WTC11 (cell line): ENCODE results near the gene SLC30A1.

Experiments
- ATF1 ChIP-seq: sonication (generic); formaldehyde crosslinking; IDR thresholded peaks from 2 replicates; pipeline ENCODE4 v1.8.1; 2023; ENCODE audit warnings: mild to moderate bottlenecking, moderate library complexity, missing genetic modification reagents
- CTCF ChIP-seq: fragments of 200-600 bp; IDR thresholded peaks from 2 replicates; pipeline ENCODE4 v1.8.0; 2022; ENCODE audit warnings: antibody characterized with exemption
- FOXJ3 ChIP-seq: sonication (generic); formaldehyde crosslinking; IDR thresholded peaks from 2 replicates; pipeline ENCODE4 v1.9.0; 2021; ENCODE audit warnings: missing genetic modification reagents, mild to moderate bottlenecking, borderline replicate concordance
- ZBTB21 ChIP-seq: sonication (generic); formaldehyde crosslinking; IDR thresholded peaks from 2 replicates; pipeline ENCODE4 v1.8.1; 2023; ENCODE audit warnings: mild to moderate bottlenecking, missing genetic modification reagents, borderline replicate concordance

GRCh38 chr1:211580303-211580687 is 1.3 kb upstream of the SLC30A1 start:
- TF ChIP-seq CTCF (no peak), FOXJ3 (CRISPR knock-in tag) (no peak), ATF1 (CRISPR knock-in tag) (no peak), ZBTB21 (CRISPR knock-in tag) (no peak)
